ENCODE data around the gene MEGF9. TPM values are rescaled to one million over a fixed set of nuclear protein-coding genes. Genes with fewer than 3 reads are reported as not detected.
A peak's percentile ranks its signal among the peaks of the same experiment; 100 is the strongest.

MEGF9 gene
- 10 to 100 TPM; 22.0 to 30.3 (median 27.2) TPM for total RNA-seq

GRCh38 chr9:120714088-120714845 is at the start of gene MEGF9:
Gene MEGF9 (minus strand): TSS chr9:120714470. CDS start chr9:120714358, 112 bp downstream.
- TF ChIP-seq POLR2AphosphoS5 (IDR thresholded peaks at IDR 0.05): peak; percentile 14 to 79 (median 64)
- TF ChIP-seq, protein P1, sequence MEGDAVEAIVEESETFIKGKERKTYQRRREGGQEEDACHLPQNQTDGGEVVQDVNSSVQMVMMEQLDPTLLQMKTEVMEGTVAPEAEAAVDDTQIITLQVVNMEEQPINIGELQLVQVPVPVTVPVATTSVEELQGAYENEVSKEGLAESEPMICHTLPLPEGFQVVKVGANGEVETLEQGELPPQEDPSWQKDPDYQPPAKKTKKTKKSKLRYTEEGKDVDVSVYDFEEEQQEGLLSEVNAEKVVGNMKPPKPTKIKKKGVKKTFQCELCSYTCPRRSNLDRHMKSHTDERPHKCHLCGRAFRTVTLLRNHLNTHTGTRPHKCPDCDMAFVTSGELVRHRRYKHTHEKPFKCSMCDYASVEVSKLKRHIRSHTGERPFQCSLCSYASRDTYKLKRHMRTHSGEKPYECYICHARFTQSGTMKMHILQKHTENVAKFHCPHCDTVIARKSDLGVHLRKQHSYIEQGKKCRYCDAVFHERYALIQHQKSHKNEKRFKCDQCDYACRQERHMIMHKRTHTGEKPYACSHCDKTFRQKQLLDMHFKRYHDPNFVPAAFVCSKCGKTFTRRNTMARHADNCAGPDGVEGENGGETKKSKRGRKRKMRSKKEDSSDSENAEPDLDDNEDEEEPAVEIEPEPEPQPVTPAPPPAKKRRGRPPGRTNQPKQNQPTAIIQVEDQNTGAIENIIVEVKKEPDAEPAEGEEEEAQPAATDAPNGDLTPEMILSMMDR (IDR thresholded peaks at IDR 0.05): peak in 1 of 3 donors; percentile 12
- TF ChIP-seq POLR2A (IDR thresholded peaks at IDR 0.05): peak; percentile 31
- DNase-seq (ENCODE audit: low spot score in 2 of 2): peak; percentile 97 to 98
- no peaks in the 10 kb centered on the region for H3K36me3 ChIP-seq
- H3K4me3 ChIP-seq: peak within 1 kb of the TSS; percentile 91 to 93 (median 91)
- no peaks in the 10 kb centered on the region for H3K27me3 ChIP-seq
- intact Hi-C loops (cut with DNase I; ENCODE audit: low total_unique reads): no loop called here
- H3K9me3 ChIP-seq: no peaks in the 10 kb centered on the region
- H3K27ac ChIP-seq: peak within 1 kb of the TSS; percentile 84 to 87
- no peaks in the 10 kb centered on the region for H3K4me1 ChIP-seq

GRCh38 chr9:120761006-120761405 is 46.7 kb upstream of the MEGF9 start:
- TF ChIP-seq POLR2AphosphoS5 (IDR thresholded peaks at IDR 0.05): no peak
- no peak for TF ChIP-seq POLR2A (IDR thresholded peaks at IDR 0.05)
- TF ChIP-seq, protein P1 (IDR thresholded peaks at IDR 0.05): no peak
- Histone ChIP-seq H3K4me1 (no peaks in the 10 kb centered on the region), H3K4me3 (no peak overlapping the region), H3K9me3 (no peaks in the 10 kb centered on the region), H3K36me3 (peaks cover 2% of the 10 kb centered on the region), H3K27me3 (no peaks in the 10 kb centered on the region), H3K27ac (no peak overlapping the region)
- no peak for DNase-seq (ENCODE audit: low spot score in 2 of 2)
- intact Hi-C loops (cut with DNase I; ENCODE audit: low total_unique reads): no loop called here

GRCh38 chr9:120759755-120760400 is 45.6 kb upstream of the MEGF9 start:
- H3K27ac ChIP-seq: no peak overlapping the region
- intact Hi-C loops (cut with DNase I; ENCODE audit: low total_unique reads): no loop called here
- H3K9me3 ChIP-seq: no peaks in the 10 kb centered on the region
- peaks cover 2% of the 10 kb centered on the region for H3K36me3 ChIP-seq
- H3K4me1 ChIP-seq: no peaks in the 10 kb centered on the region
- TF ChIP-seq POLR2A (IDR thresholded peaks at IDR 0.05) (no peak), POLR2AphosphoS5 (IDR thresholded peaks at IDR 0.05) (no peak)
- TF ChIP-seq, protein P1 (IDR thresholded peaks at IDR 0.05): no peak
- no peaks in the 10 kb centered on the region for H3K27me3 ChIP-seq
- H3K4me3 ChIP-seq: no peak overlapping the region
- DNase-seq (ENCODE audit: low spot score in 2 of 2): no peak

GRCh38 chr9:120758544-120758943 is 44.3 kb upstream of the MEGF9 start:
- Histone ChIP-seq H3K4me3 (no peak overlapping the region), H3K27me3 (no peaks in the 10 kb centered on the region), H3K36me3 (no peaks in the 10 kb centered on the region), H3K4me1 (no peaks in the 10 kb centered on the region), H3K9me3 (no peaks in the 10 kb centered on the region), H3K27ac (no peak overlapping the region)
- DNase-seq (ENCODE audit: low spot score in 2 of 2): no peak
- no peak for TF ChIP-seq POLR2A (IDR thresholded peaks at IDR 0.05)
- no peak for TF ChIP-seq POLR2AphosphoS5 (IDR thresholded peaks at IDR 0.05)
- TF ChIP-seq, protein P1 (IDR thresholded peaks at IDR 0.05): no peak
- intact Hi-C loops (cut with DNase I; ENCODE audit: low total_unique reads): no loop called here
